GM12891 (cell line): ENCODE data around the gene ANO7.

ENCODE experiments used
- POLR2A ChIP-seq: IDR thresholded peaks from 2 replicates; pipeline ENCODE4 v1.6.1; 2011; ENCODE audit warnings: low read depth, low read length, control low read depth
- POLR2AphosphoS5 ChIP-seq: IDR thresholded peaks from 2 replicates; pipeline ENCODE4 v1.6.1; 2011; ENCODE audit warnings: low read depth, low read length, control low read depth
- POU2F2 ChIP-seq: IDR thresholded peaks from 2 replicates; pipeline ENCODE4 v1.6.1; 2011; ENCODE audit warnings: low read depth, mild to moderate bottlenecking, control low read depth, low read length, moderate library complexity
- SPI1 ChIP-seq: IDR thresholded peaks from 2 replicates; pipeline ENCODE4 v1.6.1; 2011; ENCODE audit warnings: low read depth, low read length, control low read depth
- TAF1 ChIP-seq: IDR thresholded peaks from 2 replicates; pipeline ENCODE4 v1.6.1; 2011; ENCODE audit warnings: low read depth, low read length, control low read depth

GRCh38 chr2:241215421-241215820 lies 26.9 kb downstream of the ANO7 start:
- TF ChIP-seq POU2F2 (no peak), POLR2AphosphoS5 (no peak), TAF1 (no peak), POLR2A (no peak), SPI1 (no peak)
